GM21786 (cell line): ENCODE results near the gene MGST3.
A peak's percentile ranks its signal among the peaks of the same experiment; 100 is the strongest.
"Not testable (repeated sequence)": the region's sequence is repeated elsewhere in the genome, so short reads cannot be mapped to it uniquely, and the experiment has no call there.

Experiments
- ATAC-seq: cut with Tn5 transposase; IDR thresholded peaks from one replicate; pipeline ENCODE4 v1.9.1; 2021; ENCODE audit not compliant: unreplicated experiment

MGST3 gene

GRCh38 chr1:165695031-165695430 is 64.0 kb downstream of the MGST3 start:
- no peak for ATAC-seq

- no peak for ATAC-seq
Observed at GRCh38 chr1:165696625-165697100, 65.6 kb downstream of the MGST3 start.

- no peak for ATAC-seq
Observed at GRCh38 chr1:165697491-165697880, 66.5 kb downstream of the MGST3 start.

GRCh38 chr1:165697881-165698760 is 67.1 kb downstream of the MGST3 start, which contains the start of gene ALDH9A1:
ALDH9A1 (minus strand) TSS chr1:165698562; CDS start chr1:165698558, 4 bp downstream.
- ATAC-seq, result peak; percentile 90

- ATAC-seq, result no peak
Observed at GRCh38 chr1:165698761-165699052, 67.7 kb downstream of the MGST3 start.

DNA sequence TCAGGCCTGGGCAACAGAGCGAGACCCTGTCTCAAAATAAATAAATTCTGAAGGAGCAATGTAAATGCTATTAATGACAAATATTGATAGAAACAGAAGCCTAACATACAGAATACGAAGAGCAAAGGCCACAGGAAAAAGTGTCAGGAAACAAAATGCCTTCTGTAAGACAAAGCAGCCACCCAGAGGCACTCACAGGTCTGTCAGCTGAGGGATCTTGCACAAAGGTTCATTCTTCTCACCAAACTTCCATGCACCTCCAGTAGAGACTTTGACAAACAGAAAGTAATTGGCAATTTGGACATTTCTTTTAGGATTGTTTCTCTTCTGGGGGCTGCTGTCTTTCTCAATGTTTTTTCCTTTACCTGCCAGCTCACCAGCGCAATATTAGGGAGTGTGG is 68.5 kb downstream of the MGST3 start:
- no peak for ATAC-seq

GRCh38 chr1:165701922-165702321 is 70.9 kb downstream of the MGST3 start:
- ATAC-seq, result not testable (repeated sequence)

- ATAC-seq, result no peak
Observed at GRCh38 chr1:165703648-165704047, 72.6 kb downstream of the MGST3 start.
